Activated T-helper 9 cell treated with anti-CD3 and anti-CD28 coated beads, Interleukin-2, amount 50 U/mL, for 16 hours (primary cell): ENCODE results near the gene ARHGAP10.
"Not testable (repeated sequence)": the region's sequence is repeated elsewhere in the genome, so short reads cannot be mapped to it uniquely, and the experiment has no call there.

ENCODE experiments used
- DNase-seq: peaks from one replicate; pipeline ENCODE4 v3.0.0-alpha.2; 2020; ENCODE audit warnings: low read depth

ARHGAP10 gene

GRCh38 chr4:148068065-148068911, 336.4 kb downstream of the ARHGAP10 start:
- no peak for DNase-seq

- DNase-seq: no peak
Observed at GRCh38 chr4:148069086-148069894, 337.4 kb downstream of the ARHGAP10 start.

GRCh38 chr4:148069895-148070178, 337.9 kb downstream of the ARHGAP10 start:
- no peak for DNase-seq

GRCh38 chr4:148071009-148071408, 339.1 kb downstream of the ARHGAP10 start:
- no peak for DNase-seq

GRCh38 chr4:148072789-148073188, 340.9 kb downstream of the ARHGAP10 start:
- no peak for DNase-seq

- no peak for DNase-seq
Observed at GRCh38 chr4:148073349-148073748, 341.5 kb downstream of the ARHGAP10 start.

GRCh38 chr4:148074462-148074861, 342.6 kb downstream of the ARHGAP10 start:
- no peak for DNase-seq

- DNase-seq: no peak
Observed at GRCh38 chr4:148075438-148075837, 343.6 kb downstream of the ARHGAP10 start.

- DNase-seq: no peak
Observed at GRCh38 chr4:148076964-148077363, 345.1 kb downstream of the ARHGAP10 start.

GRCh38 chr4:148077581-148077980, 345.7 kb downstream of the ARHGAP10 start:
- no peak for DNase-seq

- DNase-seq: no peak
Observed at GRCh38 chr4:148078061-148078460, 346.2 kb downstream of the ARHGAP10 start.

GRCh38 chr4:148079961-148080360, 348.1 kb downstream of the ARHGAP10 start:
- DNase-seq: no peak

GRCh38 chr4:148081267-148081666, 349.4 kb downstream of the ARHGAP10 start:
- no peak for DNase-seq

GRCh38 chr4:148081745-148082144, 349.9 kb downstream of the ARHGAP10 start:
- DNase-seq: no peak

GRCh38 chr4:148083073-148083472, 351.2 kb downstream of the ARHGAP10 start:
- not testable (repeated sequence) for DNase-seq

GRCh38 chr4:148089624-148090023, 357.7 kb downstream of the ARHGAP10 start:
- DNase-seq: no peak

- no peak for DNase-seq
Observed at GRCh38 chr4:148090029-148090428, 358.1 kb downstream of the ARHGAP10 start.

- no peak for DNase-seq
Observed at GRCh38 chr4:148090503-148091476, 358.9 kb downstream of the ARHGAP10 start.

- no peak for DNase-seq
Observed at GRCh38 chr4:148091896-148092295, 360.0 kb downstream of the ARHGAP10 start.

GRCh38 chr4:148092316-148093014, 360.6 kb downstream of the ARHGAP10 start:
- DNase-seq: no peak

GRCh38 chr4:148093065-148093464, 361.2 kb downstream of the ARHGAP10 start:
- no peak for DNase-seq

- no peak for DNase-seq
Observed at GRCh38 chr4:148094149-148094548, 362.3 kb downstream of the ARHGAP10 start.
